ENCODE results near the gene TCERG1.
A peak's percentile ranks its signal among the peaks of the same experiment; 100 is the strongest.

Gene TCERG1

DNA sequence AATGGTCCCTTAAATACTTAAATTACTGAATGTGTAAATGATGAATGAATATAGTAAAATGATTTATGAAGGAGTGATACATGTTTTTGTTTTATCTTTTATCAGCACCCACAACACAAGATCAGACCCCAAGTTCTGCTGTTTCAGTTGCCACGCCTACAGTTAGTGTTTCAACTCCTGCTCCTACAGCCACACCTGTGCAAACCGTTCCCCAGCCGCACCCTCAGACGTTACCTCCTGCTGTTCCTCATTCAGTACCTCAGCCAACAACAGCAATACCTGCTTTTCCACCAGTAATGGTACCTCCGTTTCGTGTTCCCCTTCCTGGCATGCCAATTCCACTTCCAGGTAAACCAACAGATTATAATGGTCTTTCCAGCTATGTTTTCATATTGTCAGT is 16.3 kb downstream of the TCERG1 start:
- no peak for DNase-seq (ENCODE audit: low spot score)
- ChIA-PET POLR2A (ENCODE audit: low non-redundant PET) (no interaction called here), CTCF (interaction anchor here (0.7 kb wide), 1 partner anchor 165 kb away, joined by 3 read pairs; no protein-coding TSS in a partner anchor)
- H3K27ac ChIP-seq = no peak overlapping the region
- TF ChIP-seq, protein P1, sequence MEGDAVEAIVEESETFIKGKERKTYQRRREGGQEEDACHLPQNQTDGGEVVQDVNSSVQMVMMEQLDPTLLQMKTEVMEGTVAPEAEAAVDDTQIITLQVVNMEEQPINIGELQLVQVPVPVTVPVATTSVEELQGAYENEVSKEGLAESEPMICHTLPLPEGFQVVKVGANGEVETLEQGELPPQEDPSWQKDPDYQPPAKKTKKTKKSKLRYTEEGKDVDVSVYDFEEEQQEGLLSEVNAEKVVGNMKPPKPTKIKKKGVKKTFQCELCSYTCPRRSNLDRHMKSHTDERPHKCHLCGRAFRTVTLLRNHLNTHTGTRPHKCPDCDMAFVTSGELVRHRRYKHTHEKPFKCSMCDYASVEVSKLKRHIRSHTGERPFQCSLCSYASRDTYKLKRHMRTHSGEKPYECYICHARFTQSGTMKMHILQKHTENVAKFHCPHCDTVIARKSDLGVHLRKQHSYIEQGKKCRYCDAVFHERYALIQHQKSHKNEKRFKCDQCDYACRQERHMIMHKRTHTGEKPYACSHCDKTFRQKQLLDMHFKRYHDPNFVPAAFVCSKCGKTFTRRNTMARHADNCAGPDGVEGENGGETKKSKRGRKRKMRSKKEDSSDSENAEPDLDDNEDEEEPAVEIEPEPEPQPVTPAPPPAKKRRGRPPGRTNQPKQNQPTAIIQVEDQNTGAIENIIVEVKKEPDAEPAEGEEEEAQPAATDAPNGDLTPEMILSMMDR (conservative IDR thresholded peaks at IDR 0.05; ENCODE audit: low read depth) = no peak

DNA sequence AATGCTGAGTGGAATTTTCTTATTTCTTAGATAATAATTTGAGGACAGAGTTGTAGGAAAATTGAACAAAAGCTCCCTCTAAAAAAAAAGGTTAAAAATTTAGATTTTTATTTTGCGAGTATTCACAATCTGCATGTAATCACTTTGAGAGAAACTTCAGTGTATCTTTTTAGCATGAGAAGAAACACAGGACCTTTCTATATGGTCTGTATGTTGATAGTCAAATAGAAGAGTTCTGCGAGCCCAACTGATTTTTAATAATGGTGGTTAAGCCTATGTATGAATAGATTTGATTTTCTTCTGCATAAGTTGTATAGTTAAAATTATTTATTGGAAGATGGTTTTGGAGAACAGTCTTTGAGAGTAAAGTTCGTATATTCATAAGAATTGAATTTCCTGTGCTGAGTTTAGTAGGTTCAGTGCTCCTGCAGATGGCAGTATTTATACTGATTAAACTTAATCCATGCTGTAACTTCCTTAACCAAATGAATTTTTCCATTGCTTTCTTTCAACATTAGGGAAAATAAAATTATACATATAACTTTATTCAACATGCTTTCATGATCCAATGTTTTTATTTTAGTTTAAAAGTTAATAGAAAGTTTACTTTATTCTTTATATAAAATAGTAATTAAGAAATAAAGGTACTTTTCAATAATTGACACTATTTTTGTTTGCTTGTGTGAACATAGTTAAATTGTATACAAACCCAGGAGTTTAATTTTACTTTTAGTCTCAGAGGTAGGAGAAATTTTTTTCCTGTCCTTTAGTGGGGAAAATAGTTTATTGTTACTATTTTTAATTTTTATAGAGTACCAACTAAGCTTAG is 19.6 kb downstream of the TCERG1 start:
- no peak overlapping the region for H3K27ac ChIP-seq
- peak; percentile 45 for DNase-seq (ENCODE audit: low spot score)
- CTCF ChIA-PET = interaction anchor here (0.6 to 0.7 kb wide), 3 partner anchors 13 to 664 kb away, joined by 3 to 5 read pairs (median 4); no protein-coding TSS in a partner anchor
- TF ChIP-seq, protein P1 (conservative IDR thresholded peaks at IDR 0.05; ENCODE audit: low read depth) = peak; percentile 71
- POLR2A ChIA-PET (ENCODE audit: low non-redundant PET) = no interaction called here

DNA sequence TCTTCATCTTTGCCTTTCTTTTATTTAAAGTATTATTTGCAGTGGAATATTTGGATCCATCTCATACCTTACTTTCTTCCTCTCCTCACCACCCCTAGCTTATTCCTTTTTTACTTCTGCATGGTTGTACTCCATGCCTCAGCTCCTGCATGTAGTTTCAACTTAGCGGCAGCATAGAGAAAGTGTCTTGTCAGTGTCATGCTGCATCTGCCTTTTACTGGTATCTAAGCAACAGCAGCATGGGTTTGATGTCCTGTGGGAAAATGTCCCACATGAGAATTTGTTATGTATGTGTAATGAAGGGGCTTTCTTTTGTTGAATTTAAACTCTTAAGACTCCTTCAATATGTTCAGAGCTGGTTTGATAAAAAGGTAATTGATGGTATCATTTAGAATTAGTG is 20.6 kb downstream of the TCERG1 start:
- CTCF ChIA-PET = interaction anchor here (0.6 kb wide), 1 partner anchor 29 kb away, joined by 3 read pairs; no protein-coding TSS in a partner anchor
- no peak overlapping the region for H3K27ac ChIP-seq
- DNase-seq (ENCODE audit: low spot score) = no peak
- POLR2A ChIA-PET (ENCODE audit: low non-redundant PET) = no interaction called here
- TF ChIP-seq, protein P1 (conservative IDR thresholded peaks at IDR 0.05; ENCODE audit: low read depth) = no peak

DNA sequence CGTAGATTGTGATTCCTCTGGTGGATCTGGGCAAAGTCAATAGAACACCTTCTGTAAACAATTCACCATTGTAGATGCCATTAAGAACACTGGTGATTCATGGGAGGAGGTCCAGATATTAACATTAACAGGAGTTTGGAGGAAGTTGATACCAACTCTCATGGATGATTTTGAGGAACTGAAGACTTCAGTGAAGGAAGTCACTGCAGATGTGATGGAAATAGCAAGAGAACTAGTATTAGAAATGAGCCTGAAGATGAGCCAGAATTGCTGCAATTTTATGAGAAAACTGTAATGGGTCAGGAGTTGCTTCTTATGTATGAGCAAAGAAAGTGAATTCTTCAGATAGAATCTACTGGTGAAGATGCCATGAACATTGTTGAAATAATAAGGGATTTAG is 26.9 kb downstream of the TCERG1 start:
- no peak for DNase-seq (ENCODE audit: low spot score)
- ChIA-PET CTCF (interaction anchor here (0.6 to 0.8 kb wide), 2 partner anchors 352 to 715 kb away, joined by 3 read pairs; no protein-coding TSS in a partner anchor), POLR2A (ENCODE audit: low non-redundant PET) (no interaction called here)
- TF ChIP-seq, protein P1 (conservative IDR thresholded peaks at IDR 0.05; ENCODE audit: low read depth) = no peak
- H3K27ac ChIP-seq = no peak overlapping the region

DNA sequence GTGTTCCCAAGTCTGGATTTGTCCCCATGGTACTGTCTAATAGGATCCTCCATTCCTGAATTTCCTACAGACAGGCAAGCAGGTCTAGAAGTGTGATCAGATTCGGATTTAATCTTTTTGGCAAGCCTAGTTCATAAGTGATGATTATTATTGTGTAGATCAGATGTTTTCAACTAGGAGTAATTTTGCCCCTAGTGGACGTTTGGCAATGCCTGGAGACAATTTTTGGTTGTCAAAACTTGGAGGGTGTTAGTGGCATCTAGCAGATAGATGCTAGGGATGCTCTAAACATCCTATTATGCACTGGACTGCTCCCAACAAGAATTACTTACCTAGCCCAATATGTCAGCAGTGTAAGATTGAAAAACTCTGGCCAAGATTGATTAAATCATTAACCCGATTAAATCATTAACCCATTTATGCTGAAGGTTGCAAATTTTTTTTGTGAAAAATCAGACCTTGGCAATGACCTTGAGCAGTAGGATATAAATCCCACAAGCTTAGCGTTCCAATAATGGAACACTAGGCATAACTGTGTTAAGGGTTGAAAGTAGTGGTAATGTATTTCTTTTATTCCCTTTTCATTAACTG is 28.2 kb downstream of the TCERG1 start:
- ChIA-PET POLR2A (ENCODE audit: low non-redundant PET) (no interaction called here), CTCF (no interaction called here)
- no peak overlapping the region for H3K27ac ChIP-seq
- TF ChIP-seq, protein P1 (conservative IDR thresholded peaks at IDR 0.05; ENCODE audit: low read depth) = peak; percentile 17; the same call in 1 of the 2 replicates
- DNase-seq (ENCODE audit: low spot score) = no peak

DNA sequence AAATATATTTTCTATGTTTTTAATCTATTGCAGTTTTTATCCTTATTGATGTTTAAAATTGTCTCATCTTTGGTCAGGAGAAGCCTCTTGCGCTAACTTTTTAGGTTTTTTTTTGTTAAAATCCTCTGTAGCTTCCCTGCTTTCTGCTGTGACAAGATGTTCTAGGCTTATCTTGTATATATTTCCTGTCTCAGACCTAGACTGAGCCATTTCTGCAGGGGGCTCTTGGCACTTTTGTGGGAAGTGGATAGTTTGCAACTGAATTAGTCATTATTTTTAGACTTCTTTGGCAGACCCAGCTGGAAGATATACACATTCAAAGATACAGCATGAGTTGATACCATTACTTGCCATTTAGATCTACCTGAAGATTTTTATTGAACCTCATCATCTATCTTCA is 28.8 kb downstream of the TCERG1 start:
- POLR2A ChIA-PET (ENCODE audit: low non-redundant PET) = no interaction called here
- H3K27ac ChIP-seq = no peak overlapping the region
- no peak for DNase-seq (ENCODE audit: low spot score)
- TF ChIP-seq, protein P1 (conservative IDR thresholded peaks at IDR 0.05; ENCODE audit: low read depth) = no peak
- CTCF ChIA-PET = interaction anchor here (0.6 kb wide), 1 partner anchor 28 kb away, joined by 3 read pairs; the partner anchor contains the start of gene TCERG1

Data from RWPE1 (cell line).